Type B pancreatic cell (in vitro differentiated cells): ENCODE data around the gene RPA1. TPM values are rescaled to one million over a fixed set of nuclear protein-coding genes. Genes with fewer than 3 reads are reported as not detected.

Experiments
- DNase-seq: peaks from one replicate; pipeline ENCODE4 v3.0.0; 2021; ENCODE audit warnings: mixed read lengths; ENCODE audit not compliant: unreplicated experiment; ENCODE audit errors: extremely low spot score
- H3K27ac Mint-ChIP-seq: 2 replicates; pipeline ENCODE4 v1.8.0; 2021; ENCODE audit warnings: mild to moderate bottlenecking, mixed read lengths
- H3K27me3 Mint-ChIP-seq: 2 replicates; pipeline ENCODE4 v1.8.0; 2021; ENCODE audit warnings: mixed read lengths
- H3K36me3 Mint-ChIP-seq: 2 replicates; pipeline ENCODE4 v1.8.0; 2021; ENCODE audit warnings: mixed read lengths
- H3K4me1 Mint-ChIP-seq: one replicate; pipeline ENCODE4 v1.8.0; 2021; ENCODE audit warnings: mixed read lengths; ENCODE audit not compliant: unreplicated experiment
- H3K4me3 Mint-ChIP-seq: 2 replicates; pipeline ENCODE4 v1.8.0; 2021; ENCODE audit warnings: mild to moderate bottlenecking, mixed read lengths
- H3K9me3 Mint-ChIP-seq: 2 replicates; pipeline ENCODE4 v1.8.0; 2021; ENCODE audit warnings: mixed read lengths
- CTCF ChIP-seq: fragments of 200-600 bp; sonication (generic); conservative IDR thresholded peaks from 2 replicates; pipeline ENCODE4 v1.5.0; 2021; ENCODE audit warnings: antibody characterized with exemption, mild to moderate bottlenecking
- total RNA-seq: library from RNA; stranded (reverse); gene quantifications from 2 replicates; pipeline ENCODE4 v1.2.1, GENCODE V29; 2021; ENCODE audit warnings: low replicate concordance

RPA1 gene
- total RNA-seq, 1 donor from 2014 or later = 129 TPM

GRCh38 chr17:1947743-1948516, 118.1 kb downstream of the RPA1 start:
- Mint-ChIP-seq H3K4me3 (no peak overlapping the region), H3K9me3 (no peaks in the 10 kb centered on the region), H3K27ac (no peak overlapping the region), H3K36me3 (no peaks in the 10 kb centered on the region), H3K4me1 (peaks cover 20% of the 10 kb centered on the region), H3K27me3 (no peaks in the 10 kb centered on the region)
- TF ChIP-seq CTCF = no peak
- no peak for DNase-seq

GRCh38 chr17:1948517-1948825, 118.7 kb downstream of the RPA1 start:
- Mint-ChIP-seq H3K9me3 (no peaks in the 10 kb centered on the region), H3K27me3 (no peaks in the 10 kb centered on the region), H3K36me3 (no peaks in the 10 kb centered on the region), H3K4me3 (no peak overlapping the region), H3K4me1 (peaks cover 20% of the 10 kb centered on the region), H3K27ac (no peak overlapping the region)
- DNase-seq = no peak
- TF ChIP-seq CTCF = no peak

Other genes starting within 250 kb of the RPA1 start
- gene SLC43A2, start 201.2 kb upstream of the RPA1 start, total RNA-seq = 23.5 and 28.6 TPM in 2 replicates
- 0.97 and 1.3 TPM in 2 replicates for gene SCARF1, start 184.3 kb upstream of the RPA1 start, total RNA-seq
- gene RILP, start 180.1 kb upstream of the RPA1 start, total RNA-seq = 5.9 and 6.4 TPM in 2 replicates
- gene PRPF8, start 145.1 kb upstream of the RPA1 start, total RNA-seq = 277 and 321 TPM in 2 replicates
- gene TLCD2, start 119.6 kb upstream of the RPA1 start, total RNA-seq = 4.0 and 4.3 TPM in 2 replicates
- gene WDR81, start 105.3 kb upstream of the RPA1 start, total RNA-seq = 14.5 and 16.0 TPM in 2 replicates
- 28.3 and 36.3 TPM in 2 replicates for gene SERPINF2, start 87.1 kb upstream of the RPA1 start, total RNA-seq
- 9.6 and 98.8 TPM in 2 replicates for gene SERPINF1, start 67.9 kb upstream of the RPA1 start, total RNA-seq
- 18.0 and 22.5 TPM in 2 replicates for gene SMYD4, start 103 bp upstream of the RPA1 start, total RNA-seq
- gene RTN4RL1, start 195.3 kb downstream of the RPA1 start, total RNA-seq = 1.7 and 1.9 TPM in 2 replicates
- gene DPH1, start 200.1 kb downstream of the RPA1 start, total RNA-seq = 41.5 and 57.1 TPM in 2 replicates
- gene OVCA2, start 212.0 kb downstream of the RPA1 start, total RNA-seq = 27.8 and 42.7 TPM in 2 replicates
- gene HIC1, start 225.1 kb downstream of the RPA1 start, total RNA-seq = 3.4 and 21.6 TPM in 2 replicates